ENCODE results near the gene WDSUB1.

WDSUB1 gene

GRCh38 chr2:159290289-159290907, 3.9 kb upstream of the WDSUB1 start:
- H3K79me2 ChIP-seq (ENCODE audit: control insufficient read depth, low read length), result peaks cover 8% of the 10 kb centered on the region
- no peak overlapping the region for H3K4me3 ChIP-seq (ENCODE audit: low read length)
- peaks cover 28% of the 10 kb centered on the region for H3K4me1 ChIP-seq (ENCODE audit: control insufficient read depth, low read length)
- no peaks in the 10 kb centered on the region for H4K20me1 ChIP-seq (ENCODE audit: control insufficient read depth, insufficient read depth, low read depth, low read length)
- H3K9me2 ChIP-seq (replicated peaks; ENCODE audit: control insufficient read depth, low read length), result no peaks in the 10 kb centered on the region
- no peaks in the 10 kb centered on the region for H3K36me3 ChIP-seq (ENCODE audit: control insufficient read depth, low read length)
- peak overlapping the region; percentile 45 for H3K4me2 ChIP-seq (ENCODE audit: low read length)
- H3K27ac ChIP-seq (ENCODE audit: low read depth, low read length), result peak overlapping the region; percentile 11; the same call in 1 of the 2 replicates
- H3F3A ChIP-seq (ENCODE audit: control insufficient read depth, insufficient read depth), result no peaks in the 10 kb centered on the region; the same call in 1 of the 2 replicates
- H3K27me3 ChIP-seq (ENCODE audit: control insufficient read depth, low read length), result no peaks in the 10 kb centered on the region
- H3K9me3 ChIP-seq (ENCODE audit: control insufficient read depth, insufficient read depth, low read length), result no peaks in the 10 kb centered on the region
- no peak for TF ChIP-seq EZH2phosphoT487 (IDR thresholded peaks at IDR 0.05; ENCODE audit: borderline replicate concordance, low read length)
- no peak for TF ChIP-seq CTCF (IDR thresholded peaks at IDR 0.05; ENCODE audit: low read depth, low read length, poor library complexity, severe bottlenecking)

GRCh38 chr2:159287733-159288132, 1.2 kb upstream of the WDSUB1 start:
- no peak overlapping the region for H3K27ac ChIP-seq (ENCODE audit: low read depth, low read length)
- no peaks in the 10 kb centered on the region for H3K9me3 ChIP-seq (ENCODE audit: control insufficient read depth, insufficient read depth, low read length)
- H3K4me2 ChIP-seq (ENCODE audit: low read length), result peak overlapping the region; percentile 92
- H3F3A ChIP-seq (ENCODE audit: control insufficient read depth, insufficient read depth), result peaks cover 8% of the 10 kb centered on the region
- peaks cover 28% of the 10 kb centered on the region for H3K4me1 ChIP-seq (ENCODE audit: control insufficient read depth, low read length)
- peak overlapping the region; percentile 84 for H3K4me3 ChIP-seq (ENCODE audit: low read length)
- no peaks in the 10 kb centered on the region for H3K27me3 ChIP-seq (ENCODE audit: control insufficient read depth, low read length)
- TF ChIP-seq CTCF (IDR thresholded peaks at IDR 0.05; ENCODE audit: low read depth, low read length, poor library complexity, severe bottlenecking) (no peak), EZH2phosphoT487 (IDR thresholded peaks at IDR 0.05; ENCODE audit: borderline replicate concordance, low read length) (no peak)
- no peaks in the 10 kb centered on the region for H3K9me2 ChIP-seq (replicated peaks; ENCODE audit: control insufficient read depth, low read length)
- H3K79me2 ChIP-seq (ENCODE audit: control insufficient read depth, low read length), result peaks cover 8% of the 10 kb centered on the region
- no peaks in the 10 kb centered on the region for H4K20me1 ChIP-seq (ENCODE audit: control insufficient read depth, insufficient read depth, low read depth, low read length)
- no peaks in the 10 kb centered on the region for H3K36me3 ChIP-seq (ENCODE audit: control insufficient read depth, low read length)

GRCh38 chr2:159286709-159287441, 372 bp upstream of the WDSUB1 start:
- Histone ChIP-seq H3K36me3 (ENCODE audit: control insufficient read depth, low read length) (no peaks in the 10 kb centered on the region), H3K27me3 (ENCODE audit: control insufficient read depth, low read length) (no peaks in the 10 kb centered on the region), H3K79me2 (ENCODE audit: control insufficient read depth, low read length) (peaks cover 8% of the 10 kb centered on the region), H3K27ac (ENCODE audit: low read depth, low read length) (peak overlapping the region; percentile 52), H4K20me1 (ENCODE audit: control insufficient read depth, insufficient read depth, low read depth, low read length) (no peaks in the 10 kb centered on the region), H3K4me2 (ENCODE audit: low read length) (peak overlapping the region; percentile 92), H3K4me1 (ENCODE audit: control insufficient read depth, low read length) (peaks cover 36% of the 10 kb centered on the region), H3F3A (ENCODE audit: control insufficient read depth, insufficient read depth) (peaks cover 8% of the 10 kb centered on the region), H3K9me3 (ENCODE audit: control insufficient read depth, insufficient read depth, low read length) (no peaks in the 10 kb centered on the region), H3K4me3 (ENCODE audit: low read length) (peak overlapping the region; percentile 84), H3K9me2 (replicated peaks; ENCODE audit: control insufficient read depth, low read length) (no peaks in the 10 kb centered on the region)
- TF ChIP-seq EZH2phosphoT487 (IDR thresholded peaks at IDR 0.05; ENCODE audit: borderline replicate concordance, low read length) (no peak), CTCF (IDR thresholded peaks at IDR 0.05; ENCODE audit: low read depth, low read length, poor library complexity, severe bottlenecking) (no peak)
